ENCODE measurements around the gene GALNT2. TPM values are rescaled to one million over a fixed set of nuclear protein-coding genes. Genes with fewer than 3 reads are reported as not detected.

The GALNT2 gene
- polyA plus RNA-seq, 1 of the 3 experiments (the other 2 are of a cell fraction), result 118 TPM

- TF ChIP-seq MEF2A (IDR thresholded peaks at IDR 0.05; ENCODE audit: borderline replicate concordance, low read depth) (no peak), ZBTB33 (IDR thresholded peaks at IDR 0.05; ENCODE audit: borderline replicate concordance, low read depth) (no peak), GABPA (IDR thresholded peaks at IDR 0.05; ENCODE audit: low read depth) (no peak), YY1 (IDR thresholded peaks at IDR 0.05; ENCODE audit: low read depth) (no peak), CHD2 (IDR thresholded peaks at IDR 0.05; ENCODE audit: low read length, partially characterized antibody) (no peak), RFX5 (IDR thresholded peaks at IDR 0.05; ENCODE audit: low read length) (no peak), TEAD4 (IDR thresholded peaks at IDR 0.05; ENCODE audit: borderline replicate concordance, insufficient read depth) (no peak), TAF1 (IDR thresholded peaks at IDR 0.05; ENCODE audit: borderline replicate concordance, low read depth, low read length) (no peak), RXRA (IDR thresholded peaks at IDR 0.05; ENCODE audit: borderline replicate concordance, low read depth) (no peak), POLR2AphosphoS5 (IDR thresholded peaks at IDR 0.05; ENCODE audit: low read depth, low read length) (no peak), SMC3 (IDR thresholded peaks at IDR 0.05; ENCODE audit: low read depth, low read length) (no peak)
Observed at GRCh38 chr1:230064283-230064682, 2.8 kb upstream of the GALNT2 start (continued).

GRCh38 chr1:230065161-230065560 is 1.9 kb upstream of the GALNT2 start:
- H3K9ac ChIP-seq, result no peak overlapping the region
- peaks cover 23% of the 10 kb centered on the region for H4K20me1 ChIP-seq (ENCODE audit: insufficient read depth)
- peaks cover 27% of the 10 kb centered on the region for H3K79me2 ChIP-seq (ENCODE audit: insufficient read depth)
- no peaks in the 10 kb centered on the region for H3K27me3 ChIP-seq (ENCODE audit: insufficient read depth)
- H3K4me2 ChIP-seq, result no peak overlapping the region
- no peak for DNase-seq
- H3K9me2 ChIP-seq, result no peaks in the 10 kb centered on the region
- peaks cover 15% of the 10 kb centered on the region for H3F3A ChIP-seq (replicated peaks; ENCODE audit: insufficient read depth)
- H2AFZ ChIP-seq (ENCODE audit: low read depth), result no peak overlapping the region
- no peak overlapping the region for H3K4me3 ChIP-seq (ENCODE audit: low read depth in 2 of 2, low read length in 1 of 2)
- H3K36me3 ChIP-seq (replicated peaks in 1 of 2; ENCODE audit: control insufficient read depth in 1 of 2, insufficient read depth in 2 of 2, low read length in 1 of 2), result no peaks in the 10 kb centered on the region
- H3K4me1 ChIP-seq (ENCODE audit: control insufficient read depth in 1 of 2, insufficient read depth in 2 of 2, low read depth in 1 of 2, low read length in 1 of 2), result peaks cover 16 to 18% of the 10 kb centered on the region in 2 experiments; a peak in 3 of 4 replicates
- TF ChIP-seq, protein P1, sequence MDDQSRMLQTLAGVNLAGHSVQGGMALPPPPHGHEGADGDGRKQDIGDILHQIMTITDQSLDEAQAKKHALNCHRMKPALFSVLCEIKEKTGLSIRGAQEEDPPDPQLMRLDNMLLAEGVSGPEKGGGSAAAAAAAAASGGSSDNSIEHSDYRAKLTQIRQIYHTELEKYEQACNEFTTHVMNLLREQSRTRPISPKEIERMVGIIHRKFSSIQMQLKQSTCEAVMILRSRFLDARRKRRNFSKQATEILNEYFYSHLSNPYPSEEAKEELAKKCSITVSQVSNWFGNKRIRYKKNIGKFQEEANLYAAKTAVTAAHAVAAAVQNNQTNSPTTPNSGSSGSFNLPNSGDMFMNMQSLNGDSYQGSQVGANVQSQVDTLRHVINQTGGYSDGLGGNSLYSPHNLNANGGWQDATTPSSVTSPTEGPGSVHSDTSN (IDR thresholded peaks at IDR 0.05), result no peak
- TF ChIP-seq, protein P2, sequence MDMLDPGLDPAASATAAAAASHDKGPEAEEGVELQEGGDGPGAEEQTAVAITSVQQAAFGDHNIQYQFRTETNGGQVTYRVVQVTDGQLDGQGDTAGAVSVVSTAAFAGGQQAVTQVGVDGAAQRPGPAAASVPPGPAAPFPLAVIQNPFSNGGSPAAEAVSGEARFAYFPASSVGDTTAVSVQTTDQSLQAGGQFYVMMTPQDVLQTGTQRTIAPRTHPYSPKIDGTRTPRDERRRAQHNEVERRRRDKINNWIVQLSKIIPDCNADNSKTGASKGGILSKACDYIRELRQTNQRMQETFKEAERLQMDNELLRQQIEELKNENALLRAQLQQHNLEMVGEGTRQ (IDR thresholded peaks at IDR 0.05; ENCODE audit: borderline replicate concordance, low read depth, low read length), result no peak
- TF ChIP-seq NFIC (IDR thresholded peaks at IDR 0.05; ENCODE audit: borderline replicate concordance), result no peak
- no peak for TF ChIP-seq USF1 (IDR thresholded peaks at IDR 0.05; ENCODE audit: borderline replicate concordance, low read depth)
- no peak for TF ChIP-seq REST (IDR thresholded peaks at IDR 0.05; ENCODE audit: low read depth, low read length)
- no peak for TF ChIP-seq EP300 (IDR thresholded peaks at IDR 0.05; ENCODE audit: borderline replicate concordance in 1 of 2, low read depth in 1 of 2, low read length in 1 of 2)
- TF ChIP-seq MAX (IDR thresholded peaks at IDR 0.05; ENCODE audit: low read depth), result no peak
- TF ChIP-seq RFX5 (IDR thresholded peaks at IDR 0.05; ENCODE audit: low read length), result no peak
- no peak for TF ChIP-seq EZH2phosphoT487 (IDR thresholded peaks at IDR 0.05; ENCODE audit: borderline replicate concordance, low read depth)
- no peak for TF ChIP-seq GABPA (IDR thresholded peaks at IDR 0.05; ENCODE audit: low read depth)
- TF ChIP-seq, protein P3, sequence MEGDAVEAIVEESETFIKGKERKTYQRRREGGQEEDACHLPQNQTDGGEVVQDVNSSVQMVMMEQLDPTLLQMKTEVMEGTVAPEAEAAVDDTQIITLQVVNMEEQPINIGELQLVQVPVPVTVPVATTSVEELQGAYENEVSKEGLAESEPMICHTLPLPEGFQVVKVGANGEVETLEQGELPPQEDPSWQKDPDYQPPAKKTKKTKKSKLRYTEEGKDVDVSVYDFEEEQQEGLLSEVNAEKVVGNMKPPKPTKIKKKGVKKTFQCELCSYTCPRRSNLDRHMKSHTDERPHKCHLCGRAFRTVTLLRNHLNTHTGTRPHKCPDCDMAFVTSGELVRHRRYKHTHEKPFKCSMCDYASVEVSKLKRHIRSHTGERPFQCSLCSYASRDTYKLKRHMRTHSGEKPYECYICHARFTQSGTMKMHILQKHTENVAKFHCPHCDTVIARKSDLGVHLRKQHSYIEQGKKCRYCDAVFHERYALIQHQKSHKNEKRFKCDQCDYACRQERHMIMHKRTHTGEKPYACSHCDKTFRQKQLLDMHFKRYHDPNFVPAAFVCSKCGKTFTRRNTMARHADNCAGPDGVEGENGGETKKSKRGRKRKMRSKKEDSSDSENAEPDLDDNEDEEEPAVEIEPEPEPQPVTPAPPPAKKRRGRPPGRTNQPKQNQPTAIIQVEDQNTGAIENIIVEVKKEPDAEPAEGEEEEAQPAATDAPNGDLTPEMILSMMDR (IDR thresholded peaks at IDR 0.05), result no peak
- CTCF ChIA-PET, result no interaction called here
- WGBS (ENCODE audit: low lambda C conversion rate), result 89% methylated on average over 2 of the region's 2 CpGs
- POLR2A ChIA-PET, result no interaction called here
- H3K9me3 ChIP-seq, result peaks cover 4% of the 10 kb centered on the region; the same call in 1 of the 2 replicates
- no peak overlapping the region for H3K27ac ChIP-seq (ENCODE audit: low read depth in 2 of 2, low read length in 1 of 2)
